Measurements from ENCODE around the gene EREG. TPM values are rescaled to one million over a fixed set of nuclear protein-coding genes. Genes with fewer than 3 reads are reported as not detected.

Gene EREG
- total and polyA plus RNA-seq, 9 donors: 0.04 to 3.9 (median 0.15) TPM; not detected in 2

GRCh38 chr4:74369855-74370254 lies 4.9 kb downstream of the EREG start:
- peaks cover 4% of the 10 kb centered on the region for H3K4me1 ChIP-seq (ENCODE audit: insufficient read depth)
- H3K36me3 ChIP-seq: no peaks in the 10 kb centered on the region
- no peak overlapping the region for H3K4me3 ChIP-seq
- H3K27ac ChIP-seq: no peak overlapping the region
- no peaks in the 10 kb centered on the region for H3K9me3 ChIP-seq
- intact Hi-C loops (cut with DNase I): loop anchor here in 2 of 4 donors (10.0 kb wide), 1 partner anchor 305 kb away; no protein-coding TSS in a partner anchor
- WGBS, 3 donors: 67 to 84% (median 77%) methylated on average over 2 of the region's 2 CpGs
- no peaks in the 10 kb centered on the region for H3K27me3 ChIP-seq
- TF ChIP-seq POLR2A (IDR thresholded peaks at IDR 0.05) (no peak), EP300 (IDR thresholded peaks at IDR 0.05) (no peak)
- TF ChIP-seq, protein P1, sequence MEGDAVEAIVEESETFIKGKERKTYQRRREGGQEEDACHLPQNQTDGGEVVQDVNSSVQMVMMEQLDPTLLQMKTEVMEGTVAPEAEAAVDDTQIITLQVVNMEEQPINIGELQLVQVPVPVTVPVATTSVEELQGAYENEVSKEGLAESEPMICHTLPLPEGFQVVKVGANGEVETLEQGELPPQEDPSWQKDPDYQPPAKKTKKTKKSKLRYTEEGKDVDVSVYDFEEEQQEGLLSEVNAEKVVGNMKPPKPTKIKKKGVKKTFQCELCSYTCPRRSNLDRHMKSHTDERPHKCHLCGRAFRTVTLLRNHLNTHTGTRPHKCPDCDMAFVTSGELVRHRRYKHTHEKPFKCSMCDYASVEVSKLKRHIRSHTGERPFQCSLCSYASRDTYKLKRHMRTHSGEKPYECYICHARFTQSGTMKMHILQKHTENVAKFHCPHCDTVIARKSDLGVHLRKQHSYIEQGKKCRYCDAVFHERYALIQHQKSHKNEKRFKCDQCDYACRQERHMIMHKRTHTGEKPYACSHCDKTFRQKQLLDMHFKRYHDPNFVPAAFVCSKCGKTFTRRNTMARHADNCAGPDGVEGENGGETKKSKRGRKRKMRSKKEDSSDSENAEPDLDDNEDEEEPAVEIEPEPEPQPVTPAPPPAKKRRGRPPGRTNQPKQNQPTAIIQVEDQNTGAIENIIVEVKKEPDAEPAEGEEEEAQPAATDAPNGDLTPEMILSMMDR (IDR thresholded peaks at IDR 0.05): no peak
- DNase-seq: no peak

- intact Hi-C loops (cut with DNase I): loop anchor here in 2 of 4 donors (10.0 kb wide), 1 partner anchor 304 kb away; no protein-coding TSS in a partner anchor
- TF ChIP-seq EP300 (IDR thresholded peaks at IDR 0.05): no peak
- TF ChIP-seq, protein P1 (IDR thresholded peaks at IDR 0.05): no peak
- TF ChIP-seq POLR2A (IDR thresholded peaks at IDR 0.05): no peak
- no peak for DNase-seq
- WGBS, 3 donors: 21 to 36% (median 30%) methylated on average over 1 of the region's 1 CpG
- Histone ChIP-seq H3K4me3 (no peak overlapping the region), H3K27ac (no peak overlapping the region), H3K36me3 (no peaks in the 10 kb centered on the region), H3K27me3 (no peaks in the 10 kb centered on the region), H3K4me1 (ENCODE audit: insufficient read depth) (no peaks in the 10 kb centered on the region), H3K9me3 (no peaks in the 10 kb centered on the region)
These were observed 6.0 kb downstream of the EREG start for GRCh38 chr4:74370912-74371311.

GRCh38 chr4:74374128-74374527 lies 9.2 kb downstream of the EREG start:
- intact Hi-C loops (cut with DNase I): loop anchor here in 2 of 4 donors (10.0 kb wide), 1 partner anchor 301 kb away; no protein-coding TSS in a partner anchor
- TF ChIP-seq, protein P1 (IDR thresholded peaks at IDR 0.05): no peak
- TF ChIP-seq POLR2A (IDR thresholded peaks at IDR 0.05) (no peak), EP300 (IDR thresholded peaks at IDR 0.05) (no peak)
- Histone ChIP-seq H3K4me1 (ENCODE audit: insufficient read depth) (no peaks in the 10 kb centered on the region), H3K9me3 (no peaks in the 10 kb centered on the region), H3K27ac (no peak overlapping the region), H3K27me3 (no peaks in the 10 kb centered on the region), H3K36me3 (no peaks in the 10 kb centered on the region), H3K4me3 (no peak overlapping the region)
- WGBS, 3 donors: 81 to 87% (median 87%) methylated on average over 1 of the region's 1 CpG
- no peak for DNase-seq

GRCh38 chr4:74374561-74375327 lies 9.8 kb downstream of the EREG start:
- DNase-seq: no peak

More at GRCh38 chr4:74374561-74375327, 9.8 kb downstream of the EREG start:
- Histone ChIP-seq H3K4me1 (ENCODE audit: insufficient read depth) (no peaks in the 10 kb centered on the region), H3K27ac (no peak overlapping the region), H3K36me3 (no peaks in the 10 kb centered on the region), H3K9me3 (no peaks in the 10 kb centered on the region), H3K27me3 (no peaks in the 10 kb centered on the region), H3K4me3 (no peak overlapping the region)
- WGBS, 3 donors: 81 to 82% (median 82%) methylated on average over 10 of the region's 10 CpGs
- TF ChIP-seq EP300 (IDR thresholded peaks at IDR 0.05): no peak
- TF ChIP-seq POLR2A (IDR thresholded peaks at IDR 0.05): no peak
- intact Hi-C loops (cut with DNase I): loop anchor here in 2 of 4 donors (10.0 kb wide), 1 partner anchor 300 kb away; no protein-coding TSS in a partner anchor
